B cell (primary cell): ENCODE results near the gene BIRC5. TPM values are rescaled to one million over a fixed set of nuclear protein-coding genes. Genes with fewer than 3 reads are reported as not detected.

Source experiments
- ATAC-seq: fragments of 200-7000 bp; cut with Tn5 transposase; one replicate; pipeline ENCODE4 v1.10.0; 2021; ENCODE audit warnings: low read depth, mild to moderate bottlenecking, moderate number of reproducible peaks, moderate library complexity
- CTCF ChIA-PET: fragments of 350-600 bp; sonication (Branson Sonifier 250); formaldehyde crosslinking; loops from one replicate; lab custom pipeline; 2021; ENCODE audit warnings: antibody characterized with exemption, inconsistent platforms; lab: Charles Lee
- POLR2A ChIA-PET: fragments of 350-600 bp; sonication (Branson Sonifier 250); formaldehyde crosslinking; loops from one replicate; lab custom pipeline; 2021; ENCODE audit warnings: antibody characterized with exemption; lab: Charles Lee
- DNase-seq: peaks from one replicate; pipeline ENCODE4 v3.0.0; 2013
- H2AFZ ChIP-seq: 2 replicates; pipeline ENCODE4 v1.6.1; 2012; ENCODE audit warnings: mild to moderate bottlenecking, low read depth, low read length; ENCODE audit not compliant: insufficient read depth, poor library complexity, severe bottlenecking
- H3K27ac ChIP-seq, 2 donors: 1 replicate in 1 of 2; 2 replicates in 1 of 2; pipeline ENCODE4 v1.5.1; 2012 to 2013; ENCODE audit warnings: low read length in 2 of 2, mild to moderate bottlenecking in 2 of 2, moderate library complexity in 1 of 2
- H3K27me3 ChIP-seq, 4 experiments: fragments of 200-600 bp in 1 of 4; sonication (generic) in 1 of 4; replicated peaks in 1 of 4; 1 replicate in 2 of 4; 2 replicates in 2 of 4; pipeline versions ENCODE4 v1.6.1 to v1.7.0; 2013 to 2016; ENCODE audit warnings: low read length in 3 of 4, mild to moderate bottlenecking in 2 of 4, mixed read lengths in 1 of 4, moderate library complexity in 1 of 4; ENCODE audit not compliant: insufficient read depth in 4 of 4, control insufficient read depth in 3 of 4; ENCODE audit errors: control extremely low read depth in 1 of 4
- H3K36me3 ChIP-seq, 2 experiments: replicated peaks in 1 of 2; 1 replicate in 1 of 2; 2 replicates in 1 of 2; pipeline versions ENCODE4 v1.6.1 to v1.7.1; 2013; ENCODE audit warnings: low read length in 1 of 2; ENCODE audit not compliant: insufficient read depth in 2 of 2, control insufficient read depth in 1 of 2; ENCODE audit errors: control extremely low read depth in 1 of 2, extremely low read depth in 1 of 2
- H3K4me1 ChIP-seq, 2 donors: fragments of 200-600 bp in 1 of 2; sonication (generic) in 1 of 2; 1 replicate in 1 of 2; 2 replicates in 1 of 2; pipeline versions ENCODE4 v1.5.1 to v1.6.1; 2013 to 2017; ENCODE audit warnings: low read length in 2 of 2; ENCODE audit not compliant: control insufficient read depth in 2 of 2, insufficient read depth in 2 of 2
- H3K4me2 ChIP-seq: replicated peaks from 2 replicates; pipeline ENCODE3; 2012; ENCODE audit warnings: mild to moderate bottlenecking, low read depth, low read length; ENCODE audit not compliant: poor library complexity, severe bottlenecking
- H3K4me3 ChIP-seq, 5 experiments: fragments of 200-600 bp in 1 of 5; sonication (generic) in 1 of 5; 1 replicate in 3 of 5; 2 replicates in 2 of 5; pipeline versions ENCODE4 v1.5.1 to v1.7.0; 2011 to 2016; ENCODE audit warnings: low read length in 4 of 5, mild to moderate bottlenecking in 4 of 5, low read depth in 2 of 5, control low read depth in 1 of 5, moderate library complexity in 1 of 5; ENCODE audit not compliant: insufficient read depth in 1 of 5; ENCODE audit errors: control extremely low read depth in 1 of 5, extremely low read depth in 1 of 5
- H3K79me2 ChIP-seq: fragments of 200-600 bp; sonication (generic); one replicate; pipeline ENCODE4 v1.6.0; 2016; ENCODE audit warnings: low read length; ENCODE audit not compliant: control insufficient read depth, insufficient read depth
- H3K9ac ChIP-seq: fragments of 200-600 bp; sonication (generic); 2 replicates; pipeline ENCODE4 v1.6.1; 2017; ENCODE audit warnings: mild to moderate bottlenecking, low read length, moderate library complexity
- H3K9me3 ChIP-seq, 3 donors: one replicate each; pipeline versions ENCODE4 v1.6.1 to v1.7.1; 2013; ENCODE audit warnings: low read length in 2 of 3; ENCODE audit not compliant: control insufficient read depth in 2 of 3, insufficient read depth in 1 of 3; ENCODE audit errors: control extremely low read depth in 1 of 3
- H4K20me1 ChIP-seq: 2 replicates; pipeline ENCODE4 v1.6.0; 2012; ENCODE audit warnings: mild to moderate bottlenecking, low read length; ENCODE audit not compliant: insufficient read depth, control insufficient read depth, poor library complexity, severe bottlenecking
- H3K27ac Mint-ChIP-seq: one replicate; pipeline ENCODE4 v1.8.0; 2021; ENCODE audit warnings: mixed read lengths
- H3K27me3 Mint-ChIP-seq: one replicate; pipeline ENCODE4 v1.8.0; 2021; ENCODE audit warnings: mixed read lengths
- H3K4me1 Mint-ChIP-seq: one replicate; pipeline ENCODE4 v1.8.0; 2021; ENCODE audit warnings: mixed read lengths
- H3K4me3 Mint-ChIP-seq: one replicate; pipeline ENCODE4 v1.8.0; 2021; ENCODE audit warnings: mixed read lengths
- H3K9me3 Mint-ChIP-seq: one replicate; pipeline ENCODE4 v1.8.0; 2022; ENCODE audit warnings: mixed read lengths; ENCODE audit not compliant: insufficient read depth
- CTCF ChIP-seq: fragments of 200-600 bp; IDR thresholded peaks from one replicate; pipeline ENCODE4 v1.8.0; 2022; ENCODE audit warnings: antibody characterized with exemption, mild to moderate bottlenecking
- EZH2 ChIP-seq: IDR thresholded peaks from 2 replicates; pipeline ENCODE4 v1.6.1; 2012; ENCODE audit warnings: borderline replicate concordance, low read depth, mild to moderate bottlenecking, moderate library complexity, low read length; ENCODE audit not compliant: insufficient read depth, poor library complexity, severe bottlenecking
- WGBS: methylation state at CpG from one replicate; pipeline ENCODE4 v1.1.5; 2013; ENCODE audit warnings: missing lambda C conversion rate; ENCODE audit not compliant: insufficient coverage; 5-methylcytosine and 5-hydroxymethylcytosine counted together
- intact Hi-C: fragments of 100-400 bp; cut with micrococcal nuclease; formaldehyde crosslinking; loops from one replicate; pipeline ENCODE4 v1.10.0; 2022
- polyA plus RNA-seq: library from polyadenylated mRNA; depleted of rRNA; stranded (reverse); fragments of >200 nt; gene quantifications from 2 replicates; pipeline ENCODE4 v1.2.3, GENCODE V29; 2012
- total RNA-seq, 2 donors: library from RNA; stranded (reverse); fragments of 120-200 nt in 1 of 2; gene quantifications; 1 replicate in 1 of 2; 2 replicates in 1 of 2; pipeline versions ENCODE4 v1.2.3 to v1.2.4, GENCODE V29; 2013 to 2022

The BIRC5 gene
- total and polyA plus RNA-seq, 2 donors (not counting 1 experiment from before 2014, with no cell fraction given), result 0.33 to 0.84 TPM

DNA sequence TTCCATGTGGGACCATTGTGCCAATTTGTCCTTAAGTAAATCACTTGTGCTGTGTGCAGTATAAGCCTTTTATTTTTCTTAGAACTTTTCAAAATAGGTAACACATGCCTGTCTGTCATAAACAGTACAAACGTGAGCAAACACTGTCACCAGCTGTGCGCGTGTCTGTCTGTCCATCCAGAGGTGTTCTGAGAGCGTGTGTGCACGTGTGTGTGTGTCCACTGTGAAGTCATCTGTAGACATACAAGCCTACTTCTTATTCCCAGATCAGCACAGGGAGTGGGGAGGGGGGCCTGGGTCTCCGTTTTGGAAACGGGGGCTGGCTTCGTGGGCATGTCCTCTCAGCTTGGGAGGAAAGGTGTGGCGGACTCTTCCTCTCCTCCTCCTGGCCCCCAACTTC, 26.8 kb downstream of the BIRC5 start:
- intact Hi-C loops, result no loop called here
- no peak overlapping the region for H3K4me2 ChIP-seq
- no peaks in the 10 kb centered on the region for H3K9me3 Mint-ChIP-seq
- peaks cover 0 to 2% (median 0%) of the 10 kb centered on the region in 4 experiments for H3K27me3 ChIP-seq
- TF ChIP-seq CTCF, result no peak
- TF ChIP-seq EZH2, result no peak
- ATAC-seq (no peak), DNase-seq (peak; percentile 8)
- H3K36me3 ChIP-seq, result no peaks in the 10 kb centered on the region
- no peak overlapping the region for H2AFZ ChIP-seq
- no peaks in the 10 kb centered on the region for H4K20me1 ChIP-seq
- H3K27ac ChIP-seq, result no peak overlapping the region
- 98% methylated on average over 5 of the region's 9 CpGs for WGBS
- POLR2A ChIA-PET, result no interaction called here
- CTCF ChIA-PET, result interaction anchor here (0.9 to 3.2 kb wide), 3 partner anchors 10 to 156 kb away, joined by 4 to 26 read pairs (median 10); no protein-coding TSS in a partner anchor
- no peaks in the 10 kb centered on the region for H3K79me2 ChIP-seq
- no peak overlapping the region for H3K27ac Mint-ChIP-seq
- H3K9ac ChIP-seq, result no peak overlapping the region
- H3K4me1 Mint-ChIP-seq, result peaks cover 45% of the 10 kb centered on the region
- no peak overlapping the region for H3K4me3 ChIP-seq
- peaks cover 26 to 34% of the 10 kb centered on the region in 2 donors for H3K4me1 ChIP-seq
- no peak overlapping the region for H3K4me3 Mint-ChIP-seq
- peaks cover 0 to 33% (median 0%) of the 10 kb centered on the region in 3 donors for H3K9me3 ChIP-seq
- H3K27me3 Mint-ChIP-seq, result no peaks in the 10 kb centered on the region

GRCh38 chr17:78241277-78242023, 27.4 kb downstream of the BIRC5 start:
- no peak for ATAC-seq
- CTCF ChIA-PET, result interaction anchor here (0.9 to 3.2 kb wide), 4 partner anchors 10 to 156 kb away, joined by 4 to 26 read pairs (median 8); no protein-coding TSS in a partner anchor
- POLR2A ChIA-PET, result no interaction called here
- no peak overlapping the region for H2AFZ ChIP-seq
- 93% methylated on average over 12 of the region's 13 CpGs for WGBS
- H3K9ac ChIP-seq, result no peak overlapping the region
- peak overlapping the region in 1 of 2 donors; percentile 79 for H3K27ac ChIP-seq
- H3K9me3 Mint-ChIP-seq, result no peaks in the 10 kb centered on the region
- H4K20me1 ChIP-seq, result no peaks in the 10 kb centered on the region
- H3K36me3 ChIP-seq, result no peaks in the 10 kb centered on the region
- peaks cover 0 to 2% (median 0%) of the 10 kb centered on the region in 4 experiments for H3K27me3 ChIP-seq
- H3K4me3 Mint-ChIP-seq, result no peak overlapping the region
- peaks cover 0 to 28% (median 0%) of the 10 kb centered on the region in 3 donors for H3K9me3 ChIP-seq
- H3K27me3 Mint-ChIP-seq, result no peaks in the 10 kb centered on the region
- H3K4me2 ChIP-seq, result no peak overlapping the region
- H3K27ac Mint-ChIP-seq, result peak overlapping the region; percentile 70
- DNase-seq, result no peak
- peaks cover 45% of the 10 kb centered on the region for H3K4me1 Mint-ChIP-seq
- peaks cover 26 to 34% of the 10 kb centered on the region in 2 donors for H3K4me1 ChIP-seq
- no peak overlapping the region for H3K4me3 ChIP-seq
- TF ChIP-seq CTCF (no peak), EZH2 (no peak)
- intact Hi-C loops, result loop anchor here (1.0 kb wide), 1 partner anchor 54 kb away; the partner anchor contains the start of genes AFMID and TK1
- H3K79me2 ChIP-seq, result no peaks in the 10 kb centered on the region
